Endodermal cell (in vitro differentiated cells): ENCODE results near the gene ARL4D. TPM values are rescaled to one million over a fixed set of nuclear protein-coding genes. Genes with fewer than 3 reads are reported as not detected.

ENCODE experiments used
- DNase-seq: peaks from one replicate; pipeline ENCODE4 v3.0.0-alpha.2; 2017
- H3K27ac ChIP-seq: 2 replicates; pipeline ENCODE4 v1.5.1; 2013; ENCODE audit warnings: mild to moderate bottlenecking, low read depth, low read length, moderate library complexity
- H3K27me3 ChIP-seq: 2 replicates; pipeline ENCODE4 v1.6.1; 2013; ENCODE audit warnings: mild to moderate bottlenecking, low read length, moderate library complexity; ENCODE audit not compliant: insufficient read depth, control insufficient read depth, poor library complexity, severe bottlenecking
- H3K36me3 ChIP-seq: 2 replicates; pipeline ENCODE4 v1.7.0; 2013; ENCODE audit warnings: mild to moderate bottlenecking, low read length, moderate library complexity; ENCODE audit not compliant: control insufficient read depth, insufficient read depth
- H3K4me1 ChIP-seq: one replicate; pipeline ENCODE4 v1.7.0; 2013; ENCODE audit warnings: low read length; ENCODE audit not compliant: control insufficient read depth, insufficient read depth
- H3K4me3 ChIP-seq: 2 replicates; pipeline ENCODE4 v1.5.1; 2013; ENCODE audit warnings: mild to moderate bottlenecking, low read length, moderate library complexity
- H3K9ac ChIP-seq: 2 replicates; pipeline ENCODE4 v1.6.1; 2013; ENCODE audit warnings: mild to moderate bottlenecking, low read length, moderate library complexity; ENCODE audit not compliant: poor library complexity, severe bottlenecking; ENCODE audit errors: extremely low read depth
- H3K9me3 ChIP-seq: 2 replicates; pipeline ENCODE4 v1.6.1; 2013; ENCODE audit warnings: mild to moderate bottlenecking, low read length, moderate library complexity; ENCODE audit not compliant: control insufficient read depth
- H3K27ac Mint-ChIP-seq: 2 replicates; pipeline ENCODE4 v1.8.0; 2020; ENCODE audit warnings: mixed read lengths
- H3K27me3 Mint-ChIP-seq: 2 replicates; pipeline ENCODE4 v1.8.0; 2021; ENCODE audit warnings: mild to moderate bottlenecking, mixed read lengths; ENCODE audit not compliant: insufficient read depth
- H3K36me3 Mint-ChIP-seq: 2 replicates; pipeline ENCODE4 v1.8.0; 2020; ENCODE audit warnings: low read depth, mixed read lengths
- H3K4me1 Mint-ChIP-seq: 2 replicates; pipeline ENCODE4 v1.8.0; 2020; ENCODE audit warnings: mixed read lengths
- H3K4me3 Mint-ChIP-seq: 2 replicates; pipeline ENCODE4 v1.8.0; 2020; ENCODE audit warnings: mild to moderate bottlenecking, moderate library complexity, mixed read lengths
- H3K9me3 Mint-ChIP-seq: 2 replicates; pipeline ENCODE4 v1.8.0; 2020; ENCODE audit warnings: mild to moderate bottlenecking, mixed read lengths
- WGBS, 2 experiments: methylation state at CpG; one replicate each; pipeline versions ENCODE4 v1.1.5 to v1.1.7; 2013; ENCODE audit warnings: missing lambda C conversion rate in 2 of 2, mixed read lengths in 1 of 2; ENCODE audit not compliant: insufficient coverage in 1 of 2, insufficient read length in 1 of 2; 5-methylcytosine and 5-hydroxymethylcytosine counted together
- total RNA-seq, 2 donors: library from RNA; stranded (reverse); fragmentation: NEBNext Ultra II Directional in 1 of 2; extraction: Animal tissue kit (Norgen Biotek cat#: 25700) in 1 of 2; gene quantifications; 2 replicates in 1 of 2; 3 replicates in 1 of 2; pipeline ENCODE4 v1.2.1, GENCODE V29; 2021
- TF ChIP-seq, protein P1 (sequence below): fragments of 200-600 bp; sonication (generic); conservative IDR thresholded peaks from 2 replicates; pipeline ENCODE4 v1.5.0; 2021; ENCODE audit warnings: antibody characterized with exemption, mild to moderate bottlenecking

ARL4D gene
- total RNA-seq, 2 donors from 2014 or later, result 129 to 142 TPM

DNA sequence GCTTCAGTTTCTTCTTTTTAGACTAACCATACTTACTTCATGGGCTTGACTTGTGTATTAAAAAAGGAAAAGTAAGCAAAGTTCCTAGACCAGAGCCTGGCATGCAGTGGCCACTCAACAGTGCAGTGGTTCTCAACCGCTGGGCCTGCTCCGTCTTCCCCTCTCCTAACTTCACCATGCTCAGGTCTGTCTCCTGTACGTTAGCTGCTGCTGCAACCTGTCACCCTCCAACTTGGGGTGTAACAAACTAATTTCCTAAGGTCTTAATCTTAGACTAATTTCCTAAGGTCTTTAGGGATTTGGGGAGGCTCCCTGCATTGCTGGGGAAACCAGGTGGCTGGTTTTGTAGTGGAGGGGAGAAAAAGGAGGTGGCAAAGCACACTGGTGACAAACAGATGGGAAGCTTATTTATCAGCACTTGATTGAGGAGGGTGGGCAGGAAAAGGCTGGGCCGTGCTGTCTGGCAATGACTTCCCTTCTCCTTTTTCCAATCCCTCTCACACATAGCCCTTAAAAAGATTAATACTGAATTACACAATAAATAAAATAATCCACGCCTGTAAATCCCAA lies 2.2 kb upstream of the ARL4D start:
- H3K4me3 Mint-ChIP-seq, result no peak overlapping the region
- Histone ChIP-seq H3K9ac (no peak overlapping the region), H3K27me3 (no peaks in the 10 kb centered on the region), H3K4me1 (peaks cover 8% of the 10 kb centered on the region), H3K4me3 (no peak overlapping the region), H3K9me3 (peaks cover 10% of the 10 kb centered on the region), H3K27ac (no peak overlapping the region), H3K36me3 (peaks cover 24% of the 10 kb centered on the region)
- TF ChIP-seq, protein P1, sequence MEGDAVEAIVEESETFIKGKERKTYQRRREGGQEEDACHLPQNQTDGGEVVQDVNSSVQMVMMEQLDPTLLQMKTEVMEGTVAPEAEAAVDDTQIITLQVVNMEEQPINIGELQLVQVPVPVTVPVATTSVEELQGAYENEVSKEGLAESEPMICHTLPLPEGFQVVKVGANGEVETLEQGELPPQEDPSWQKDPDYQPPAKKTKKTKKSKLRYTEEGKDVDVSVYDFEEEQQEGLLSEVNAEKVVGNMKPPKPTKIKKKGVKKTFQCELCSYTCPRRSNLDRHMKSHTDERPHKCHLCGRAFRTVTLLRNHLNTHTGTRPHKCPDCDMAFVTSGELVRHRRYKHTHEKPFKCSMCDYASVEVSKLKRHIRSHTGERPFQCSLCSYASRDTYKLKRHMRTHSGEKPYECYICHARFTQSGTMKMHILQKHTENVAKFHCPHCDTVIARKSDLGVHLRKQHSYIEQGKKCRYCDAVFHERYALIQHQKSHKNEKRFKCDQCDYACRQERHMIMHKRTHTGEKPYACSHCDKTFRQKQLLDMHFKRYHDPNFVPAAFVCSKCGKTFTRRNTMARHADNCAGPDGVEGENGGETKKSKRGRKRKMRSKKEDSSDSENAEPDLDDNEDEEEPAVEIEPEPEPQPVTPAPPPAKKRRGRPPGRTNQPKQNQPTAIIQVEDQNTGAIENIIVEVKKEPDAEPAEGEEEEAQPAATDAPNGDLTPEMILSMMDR, result no peak
- H3K9me3 Mint-ChIP-seq, result no peaks in the 10 kb centered on the region
- H3K4me1 Mint-ChIP-seq, result peaks cover 33% of the 10 kb centered on the region
- H3K36me3 Mint-ChIP-seq, result peaks cover 23% of the 10 kb centered on the region
- no peaks in the 10 kb centered on the region for H3K27me3 Mint-ChIP-seq
- DNase-seq, result peak; percentile 52
- 71 to 84% methylated on average over 1 to 5 of the region's 5 CpGs for WGBS, 2 experiments
- peak overlapping the region; percentile 83 for H3K27ac Mint-ChIP-seq

DNA sequence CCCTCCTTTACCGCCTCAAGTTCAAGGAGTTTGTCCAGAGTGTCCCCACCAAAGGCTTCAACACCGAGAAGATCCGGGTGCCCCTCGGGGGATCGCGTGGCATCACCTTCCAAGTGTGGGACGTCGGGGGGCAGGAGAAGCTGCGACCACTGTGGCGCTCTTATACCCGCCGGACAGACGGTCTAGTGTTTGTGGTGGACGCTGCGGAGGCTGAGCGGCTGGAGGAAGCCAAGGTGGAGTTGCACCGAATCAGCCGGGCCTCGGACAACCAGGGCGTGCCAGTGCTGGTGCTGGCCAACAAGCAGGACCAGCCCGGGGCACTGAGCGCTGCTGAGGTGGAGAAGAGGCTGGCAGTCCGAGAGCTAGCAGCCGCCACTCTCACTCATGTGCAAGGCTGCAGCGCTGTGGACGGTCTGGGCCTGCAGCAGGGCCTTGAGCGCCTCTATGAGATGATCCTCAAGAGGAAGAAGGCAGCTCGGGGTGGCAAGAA lies 1.1 kb downstream of the ARL4D start:
- peak; percentile 55 for DNase-seq
- peak overlapping the region; percentile 96 for H3K4me3 ChIP-seq
- H3K4me1 ChIP-seq, result peaks cover 16% of the 10 kb centered on the region
- H3K27ac ChIP-seq, result no peak overlapping the region
- H3K27ac Mint-ChIP-seq, result peak overlapping the region; percentile 94
- H3K4me1 Mint-ChIP-seq, result peaks cover 56% of the 10 kb centered on the region
- peak overlapping the region; percentile 94 for H3K9ac ChIP-seq
- H3K9me3 ChIP-seq, result peaks cover 10% of the 10 kb centered on the region
- H3K9me3 Mint-ChIP-seq, result no peaks in the 10 kb centered on the region
- WGBS, 2 experiments, result 84 to 88% methylated on average over 17 to 27 of the region's 28 CpGs
- H3K36me3 ChIP-seq, result peaks cover 39% of the 10 kb centered on the region
- H3K27me3 ChIP-seq, result no peaks in the 10 kb centered on the region
- peak overlapping the region; percentile 92 for H3K4me3 Mint-ChIP-seq
- H3K36me3 Mint-ChIP-seq, result peaks cover 41% of the 10 kb centered on the region
- TF ChIP-seq, protein P1, result no peak
- no peaks in the 10 kb centered on the region for H3K27me3 Mint-ChIP-seq

DNA sequence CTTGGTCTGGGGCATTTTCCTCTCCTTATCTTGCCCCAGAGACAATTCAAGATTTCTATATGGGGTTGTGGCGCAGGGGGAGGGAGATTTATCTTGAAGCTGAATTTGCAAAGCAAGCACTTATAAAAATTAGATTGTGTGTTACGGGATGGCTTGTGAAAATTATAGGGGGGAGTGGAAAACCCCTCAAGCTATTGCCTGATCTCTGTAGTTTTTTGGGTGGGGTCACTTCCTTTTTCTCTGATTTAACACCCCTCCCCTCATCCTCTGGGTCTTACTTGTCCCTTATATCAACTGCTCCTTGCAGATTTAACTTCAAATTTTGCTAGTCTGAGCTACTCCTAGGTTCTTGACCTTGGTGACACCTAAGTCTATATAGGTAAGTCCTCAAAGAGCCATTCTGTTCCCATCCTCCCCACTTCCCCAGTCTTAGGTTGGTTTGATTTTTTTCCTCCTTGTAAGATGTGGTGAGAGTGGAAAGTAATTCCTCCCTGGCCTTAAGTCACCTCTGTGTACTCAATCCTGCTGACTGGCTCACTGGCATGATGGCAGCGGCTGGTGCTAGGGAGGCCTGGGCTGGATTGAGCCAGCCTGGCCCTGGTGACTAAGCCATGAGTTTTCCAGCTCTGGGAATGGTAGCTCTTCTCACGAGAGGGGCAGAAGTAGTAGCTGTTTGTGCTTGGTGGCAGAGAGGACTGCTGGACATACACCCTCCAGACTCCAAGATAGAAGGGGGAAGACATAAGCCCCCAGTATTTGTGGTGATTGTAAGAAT lies 2.3 kb downstream of the ARL4D start:
- Mint-ChIP-seq H3K4me3 (peak overlapping the region; percentile 92), H3K27ac (peak overlapping the region; percentile 82), H3K4me1 (peaks cover 50% of the 10 kb centered on the region), H3K36me3 (peaks cover 41% of the 10 kb centered on the region), H3K9me3 (no peaks in the 10 kb centered on the region), H3K27me3 (no peaks in the 10 kb centered on the region)
- H3K36me3 ChIP-seq, result peaks cover 39% of the 10 kb centered on the region
- H3K9me3 ChIP-seq, result peaks cover 10% of the 10 kb centered on the region
- no peaks in the 10 kb centered on the region for H3K27me3 ChIP-seq
- no peak for DNase-seq
- TF ChIP-seq, protein P1, result no peak
- H3K4me1 ChIP-seq, result peaks cover 15% of the 10 kb centered on the region
- peak overlapping the region; percentile 94 for H3K9ac ChIP-seq
- H3K27ac ChIP-seq, result no peak overlapping the region
- WGBS, 2 experiments, result 76 to 80% methylated on average over 1 to 4 of the region's 4 CpGs
- peak overlapping the region; percentile 96 for H3K4me3 ChIP-seq
